Stimulated activated CD8-positive, alpha-beta memory T cell treated with anti-CD3 and anti-CD28 coated beads, Interleukin-12 subunit alpha, Interleukin-12 subunit beta, amount 100 ng/mL, for 1 hour (primary cell): ENCODE results near the gene PLCH1.

ENCODE experiments used
- DNase-seq: peaks from one replicate; pipeline ENCODE4 v3.0.0-alpha.2; 2020; ENCODE audit warnings: low read depth

Gene PLCH1

DNA sequence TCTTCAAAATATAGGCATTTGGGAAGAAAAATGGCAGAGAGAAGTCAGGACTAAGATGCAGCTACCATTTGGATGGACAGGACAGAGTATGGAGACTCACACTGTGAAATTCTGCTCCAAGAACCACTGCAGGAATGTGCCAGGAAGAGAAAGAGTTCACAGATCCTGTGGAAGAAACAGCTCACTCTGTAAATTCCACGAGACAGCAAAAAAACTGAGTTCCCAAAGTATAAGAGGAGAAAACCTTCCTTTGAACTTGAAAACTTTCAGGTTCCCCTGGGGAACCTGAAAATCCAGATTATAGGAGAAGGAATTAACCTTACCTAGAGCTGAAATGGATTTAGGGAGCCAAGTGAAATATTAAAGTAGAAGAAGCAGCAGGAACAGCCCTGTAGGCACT is 137.1 kb downstream of the PLCH1 start:
- DNase-seq = no peak

DNA sequence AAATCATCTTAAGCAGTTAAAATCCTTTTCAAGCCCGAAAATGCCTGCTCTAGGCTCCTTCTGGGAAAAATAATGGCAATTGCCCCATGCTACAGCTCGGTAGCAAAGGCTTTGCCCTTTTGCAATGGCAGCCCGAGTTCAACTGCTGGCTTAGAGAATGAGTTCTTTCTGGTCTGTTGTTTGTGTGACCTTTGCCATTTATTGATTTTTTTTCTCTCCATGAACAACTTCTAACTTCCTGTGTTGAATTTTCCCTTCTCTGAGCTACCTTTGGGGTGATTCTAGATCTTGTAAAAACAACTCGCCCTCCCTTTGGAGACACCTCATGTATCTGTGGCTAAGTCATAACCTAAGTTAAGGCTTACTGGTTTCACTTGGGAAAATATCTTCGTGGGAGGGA is 139.3 kb downstream of the PLCH1 start:
- no peak for DNase-seq

DNA sequence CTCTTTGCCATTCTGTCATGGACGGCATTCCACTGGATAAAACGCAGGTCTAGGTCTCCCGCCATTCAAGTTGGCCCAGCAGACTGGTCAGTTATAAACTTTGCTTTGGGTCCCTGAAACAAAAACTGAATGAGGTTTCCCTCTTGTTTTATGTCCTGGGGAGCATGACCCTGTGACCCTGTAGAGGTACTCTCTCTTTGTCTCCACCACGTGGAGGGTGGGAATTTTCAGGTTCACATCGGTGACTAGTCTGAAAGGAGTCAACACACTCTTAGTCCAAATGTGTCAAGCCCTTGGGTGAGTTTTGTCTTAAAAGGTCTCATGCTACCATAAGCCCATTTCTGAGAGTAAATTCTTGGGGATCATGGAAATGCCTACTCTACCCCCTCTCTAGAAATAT is 139.9 kb downstream of the PLCH1 start:
- DNase-seq = no peak

- no peak for DNase-seq
Measured at GRCh38 chr3:155604126-155604525, 140.7 kb downstream of the PLCH1 start.

DNA sequence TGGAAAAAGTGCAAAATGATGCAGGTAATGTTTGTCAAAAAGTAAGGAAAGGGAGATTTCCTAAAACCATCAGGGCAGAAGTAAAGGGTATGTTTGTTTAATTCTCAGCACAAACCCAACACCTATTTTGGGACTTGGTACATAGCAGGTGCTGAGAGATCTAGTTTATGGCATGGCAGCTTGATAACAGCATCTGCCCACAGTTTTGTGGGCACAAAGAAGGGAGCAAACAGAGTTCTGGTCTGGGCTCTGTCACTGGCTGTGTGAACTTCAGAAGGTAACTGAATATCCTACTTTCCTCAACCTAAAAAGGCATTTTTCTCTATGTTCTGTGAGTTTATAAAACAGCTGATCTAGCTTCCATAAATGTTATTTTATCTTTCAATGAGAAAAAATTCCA is 141.6 kb downstream of the PLCH1 start:
- DNase-seq = no peak

- no peak for DNase-seq
Measured at GRCh38 chr3:155602307-155602706, 142.6 kb downstream of the PLCH1 start.

GRCh38 chr3:155598671-155599070 is 146.2 kb downstream of the PLCH1 start:
- DNase-seq = no peak

DNA sequence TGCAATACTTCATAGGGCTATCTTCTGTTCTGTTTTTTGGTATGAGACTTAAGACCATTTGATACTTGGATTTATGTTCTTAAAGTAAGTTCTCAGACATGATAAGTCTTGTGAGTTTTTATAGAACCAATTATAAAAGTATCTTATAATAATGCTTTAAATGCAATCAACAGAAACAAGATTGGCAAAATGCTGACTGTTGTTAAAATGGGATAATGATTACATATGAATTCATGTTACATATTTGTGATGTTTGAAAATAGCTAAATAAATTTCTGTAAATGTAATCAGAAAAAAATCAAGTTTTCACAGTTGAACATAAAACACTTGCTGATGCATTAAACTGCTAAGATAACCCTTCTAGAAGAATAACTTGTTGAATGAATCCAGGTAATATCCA is 148.3 kb downstream of the PLCH1 start:
- DNase-seq = no peak

- DNase-seq = no peak
Measured at GRCh38 chr3:155595371-155595770, 149.5 kb downstream of the PLCH1 start.

DNA sequence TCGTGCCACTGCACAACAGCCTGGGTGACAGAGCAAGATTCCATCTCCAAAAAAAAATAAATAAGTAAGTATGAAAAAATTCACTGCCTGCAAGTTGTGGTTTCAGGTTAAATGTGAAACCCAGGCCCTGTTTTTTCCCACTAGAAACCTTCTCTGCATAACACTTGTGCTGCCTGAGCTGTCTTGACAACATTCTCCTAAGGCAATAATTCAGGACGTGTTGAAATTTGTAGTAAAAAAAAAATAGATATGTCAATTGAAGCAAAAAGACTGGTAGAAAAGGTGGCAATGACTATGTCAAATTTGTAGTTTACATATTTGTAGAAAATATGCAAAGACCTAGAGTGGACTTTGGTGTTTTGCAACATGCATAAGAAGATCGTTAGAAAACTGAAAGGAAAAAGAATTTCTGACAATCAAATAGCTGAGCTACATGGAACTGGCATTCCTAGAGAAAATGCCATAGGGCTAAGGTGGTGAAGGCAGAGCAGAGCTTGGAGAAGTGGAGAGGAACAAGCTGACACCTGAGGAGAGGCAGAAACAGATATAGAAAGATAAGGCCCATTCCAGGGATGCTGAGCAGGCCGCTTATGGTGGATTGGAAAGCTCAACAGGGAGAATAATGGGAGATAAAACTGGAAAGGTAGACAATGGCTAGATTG is 150.2 kb downstream of the PLCH1 start:
- DNase-seq = no peak

GRCh38 chr3:155587581-155587980 is 157.3 kb downstream of the PLCH1 start:
- no peak for DNase-seq

DNA sequence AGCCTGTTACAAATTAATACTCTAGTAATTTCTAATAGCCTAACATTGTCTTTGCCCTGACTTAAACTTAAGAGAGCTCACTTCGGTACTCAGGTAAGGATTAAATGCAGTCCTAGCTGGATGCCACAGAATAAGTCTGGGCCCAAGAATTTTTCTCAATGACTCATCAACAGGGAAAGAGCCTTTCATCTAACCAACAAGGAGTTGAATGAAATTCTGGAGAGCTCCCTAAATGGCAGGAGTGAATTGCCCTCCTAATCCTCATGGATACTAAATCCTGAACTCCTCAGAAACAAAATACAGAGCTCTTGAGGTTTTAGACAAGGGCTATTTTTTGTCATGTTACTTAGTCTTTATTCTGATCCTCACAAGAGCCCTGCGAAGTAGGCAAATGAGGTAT is 159.5 kb downstream of the PLCH1 start:
- DNase-seq = no peak

- DNase-seq = no peak
Measured at GRCh38 chr3:155581579-155581978, 163.3 kb downstream of the PLCH1 start.

GRCh38 chr3:155572085-155572484 is 172.8 kb downstream of the PLCH1 start:
- DNase-seq = no peak

GRCh38 chr3:155568295-155568694 is 176.6 kb downstream of the PLCH1 start:
- no peak for DNase-seq

GRCh38 chr3:155560594-155560993 is 184.3 kb downstream of the PLCH1 start:
- DNase-seq = no peak

GRCh38 chr3:155560135-155560534 is 184.7 kb downstream of the PLCH1 start:
- no peak for DNase-seq

GRCh38 chr3:155556531-155556930 is 188.3 kb downstream of the PLCH1 start:
- no peak for DNase-seq

DNA sequence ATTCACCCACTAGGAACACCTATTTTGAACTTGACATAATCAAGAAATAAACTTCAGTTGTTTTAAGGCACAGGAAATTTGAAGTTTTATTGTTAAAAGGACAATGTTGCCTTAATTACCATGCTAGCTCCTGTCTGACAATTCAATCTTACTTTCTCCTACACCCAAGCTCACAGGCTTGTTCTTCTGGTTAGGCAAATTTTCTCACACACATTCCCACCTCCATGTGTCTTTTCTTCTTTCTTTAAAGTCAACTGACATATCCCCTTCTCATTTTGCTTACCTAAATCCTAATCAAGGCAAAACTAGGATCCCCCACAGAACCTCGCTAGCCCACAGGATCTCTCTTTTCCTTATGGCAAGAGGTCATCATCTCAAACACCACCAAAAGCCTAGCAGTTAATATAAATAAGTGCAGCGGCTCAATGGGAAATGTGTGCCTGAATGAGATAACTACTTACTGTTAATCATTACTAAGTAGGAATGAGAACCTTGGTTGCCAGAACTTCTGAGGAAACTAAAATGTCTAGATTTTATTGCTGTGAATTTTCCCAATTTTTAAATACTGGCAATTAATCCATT is 189.3 kb downstream of the PLCH1 start:
- no peak for DNase-seq

DNA sequence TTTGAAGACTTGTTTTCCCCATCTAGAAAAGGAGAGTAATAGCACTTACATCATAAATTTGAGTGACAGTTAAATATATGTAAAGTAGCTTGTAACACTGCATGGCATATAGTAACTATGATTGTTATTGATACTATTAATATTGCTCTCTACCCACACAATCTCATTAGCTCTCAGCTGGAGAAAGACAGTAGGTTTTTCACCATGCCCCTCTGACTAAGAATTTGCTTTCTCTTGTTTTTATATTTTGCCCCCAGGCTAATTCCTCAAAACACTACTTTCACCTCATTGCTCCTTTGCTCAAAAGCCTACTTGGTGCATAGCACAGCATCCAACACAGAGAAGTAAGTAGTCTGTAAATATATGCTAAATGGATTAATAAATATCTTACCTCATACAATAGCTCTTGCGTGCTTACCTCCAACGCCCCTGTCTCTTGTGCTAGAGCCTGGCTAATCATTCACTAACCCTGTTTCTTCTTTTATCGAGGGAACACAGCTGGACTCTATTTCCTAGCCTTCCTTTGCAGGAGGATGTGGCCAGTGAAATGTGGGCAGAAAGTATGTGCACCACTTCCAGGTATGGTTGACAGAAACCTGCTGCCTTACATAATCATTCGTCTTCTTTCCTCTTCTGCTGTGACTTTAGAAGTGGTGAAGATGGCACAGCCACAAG is 190.0 kb downstream of the PLCH1 start:
- no peak for DNase-seq

GRCh38 chr3:155553780-155554179 is 191.1 kb downstream of the PLCH1 start:
- no peak for DNase-seq

DNA sequence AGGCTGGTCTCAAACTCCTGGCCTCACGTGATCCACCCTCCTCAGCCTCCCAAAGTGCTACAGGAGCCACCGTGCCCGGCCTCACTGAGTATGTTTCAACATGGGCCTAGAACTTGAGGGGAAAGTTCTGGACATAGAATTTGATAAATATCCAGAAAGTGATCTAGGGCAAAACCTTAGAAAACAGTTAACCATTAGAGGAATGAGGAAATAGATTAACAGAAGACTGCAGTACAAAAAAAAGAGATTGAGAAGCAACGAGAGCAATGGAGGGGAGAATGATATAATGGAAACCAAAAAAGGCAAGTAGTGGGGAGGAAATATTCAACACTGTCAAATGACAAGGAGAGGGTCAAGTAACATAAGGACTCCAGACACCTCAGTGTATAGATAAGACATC is 191.5 kb downstream of the PLCH1 start:
- DNase-seq = no peak

DNA sequence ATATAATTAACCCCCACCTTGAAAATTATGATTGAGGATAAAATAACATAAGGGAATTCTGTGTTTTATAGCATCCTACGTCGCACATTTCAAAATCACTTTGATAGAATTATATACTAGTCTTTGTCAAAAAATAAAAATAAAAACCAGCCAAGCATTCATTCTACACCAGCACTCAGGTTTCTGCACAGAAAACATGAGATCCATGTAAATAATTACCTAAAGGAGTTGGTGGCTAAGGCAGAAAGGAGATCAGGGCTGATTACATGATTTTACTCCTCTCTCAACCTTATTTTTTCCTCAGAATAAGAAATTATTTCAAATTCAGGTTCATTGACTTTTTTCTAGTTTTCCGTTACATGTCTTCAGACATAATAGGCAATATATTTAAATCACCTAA is 194.5 kb downstream of the PLCH1 start:
- no peak for DNase-seq

GRCh38 chr3:155549087-155549486 is 195.8 kb downstream of the PLCH1 start:
- no peak for DNase-seq
